Activated T-helper 2 cell treated with anti-CD3 and anti-CD28 coated beads, Interferon-gamma antibody, Interleukin-2, Interleukin-4, amounts not matched to agents 10 μg/mL and 5 μg/mL and 100 μg/mL, durations not matched to agents 14 hours and 24 hours and 36 hours (primary cell): Measurements from ENCODE around the gene VAT1. TPM values are rescaled to one million over a fixed set of nuclear protein-coding genes. Genes with fewer than 3 reads are reported as not detected.
"Not testable (repeated sequence)": the region's sequence is repeated elsewhere in the genome, so short reads cannot be mapped to it uniquely, and the experiment has no call there.

Experiments
- DNase-seq: peaks from one replicate; pipeline ENCODE4 v3.0.0; 2021; ENCODE audit warnings: low spot score
- H3K27ac Mint-ChIP-seq: one replicate; pipeline ENCODE4 v1.8.0; 2021; ENCODE audit warnings: mixed read lengths
- H3K27me3 Mint-ChIP-seq: one replicate; pipeline ENCODE4 v1.8.0; 2021; ENCODE audit warnings: low read depth, mixed read lengths
- H3K36me3 Mint-ChIP-seq: one replicate; pipeline ENCODE4 v1.8.0; 2021; ENCODE audit warnings: low read depth, mixed read lengths
- H3K4me1 Mint-ChIP-seq: one replicate; pipeline ENCODE4 v1.8.0; 2021; ENCODE audit warnings: low read depth, mixed read lengths
- H3K4me3 Mint-ChIP-seq: one replicate; pipeline ENCODE4 v1.8.0; 2021; ENCODE audit warnings: low read depth, mild to moderate bottlenecking, moderate library complexity, mixed read lengths
- H3K9me3 Mint-ChIP-seq: one replicate; pipeline ENCODE4 v1.8.0; 2021; ENCODE audit warnings: mixed read lengths
- intact Hi-C: fragments of 100-400 bp; cut with micrococcal nuclease; formaldehyde crosslinking; loops from one replicate; pipeline ENCODE4 v1.15.1; 2023
- total RNA-seq: library from RNA; stranded (reverse); gene quantifications from 2 replicates; pipeline ENCODE4 v1.2.3, GENCODE V29; 2022

Gene VAT1
- total RNA-seq, 1 donor from 2014 or later = 18.6 TPM

DNA sequence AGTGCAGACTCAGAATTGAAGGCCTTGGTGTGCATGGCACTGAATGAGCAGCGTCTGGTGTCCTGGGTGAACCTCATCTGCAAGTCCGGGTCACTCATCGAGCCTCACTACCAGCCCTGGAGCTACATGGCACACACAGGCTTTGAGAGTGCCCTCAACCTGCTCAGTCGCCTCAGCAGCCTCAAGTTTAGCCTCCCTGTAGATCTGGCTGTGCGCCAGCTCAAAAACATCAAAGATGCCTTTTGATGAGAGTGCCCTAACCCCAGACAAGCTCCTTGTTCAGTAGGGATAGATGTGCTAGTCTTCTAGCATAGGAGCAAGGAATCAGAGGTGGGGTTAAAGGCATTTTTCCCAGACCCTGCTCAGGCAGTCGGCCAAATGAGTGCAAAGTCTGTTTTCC is 30.7 kb downstream of the VAT1 start:
- Mint-ChIP-seq H3K27me3 (no peaks in the 10 kb centered on the region), H3K27ac (no peak overlapping the region), H3K36me3 (peaks cover 78% of the 10 kb centered on the region), H3K4me1 (no peaks in the 10 kb centered on the region), H3K4me3 (no peak overlapping the region), H3K9me3 (no peaks in the 10 kb centered on the region)
- DNase-seq = no peak
- intact Hi-C loops = loop anchor here (10.0 kb wide), 1 partner anchor 417 kb away; the partner anchor contains the start of gene PSMC3IP

DNA sequence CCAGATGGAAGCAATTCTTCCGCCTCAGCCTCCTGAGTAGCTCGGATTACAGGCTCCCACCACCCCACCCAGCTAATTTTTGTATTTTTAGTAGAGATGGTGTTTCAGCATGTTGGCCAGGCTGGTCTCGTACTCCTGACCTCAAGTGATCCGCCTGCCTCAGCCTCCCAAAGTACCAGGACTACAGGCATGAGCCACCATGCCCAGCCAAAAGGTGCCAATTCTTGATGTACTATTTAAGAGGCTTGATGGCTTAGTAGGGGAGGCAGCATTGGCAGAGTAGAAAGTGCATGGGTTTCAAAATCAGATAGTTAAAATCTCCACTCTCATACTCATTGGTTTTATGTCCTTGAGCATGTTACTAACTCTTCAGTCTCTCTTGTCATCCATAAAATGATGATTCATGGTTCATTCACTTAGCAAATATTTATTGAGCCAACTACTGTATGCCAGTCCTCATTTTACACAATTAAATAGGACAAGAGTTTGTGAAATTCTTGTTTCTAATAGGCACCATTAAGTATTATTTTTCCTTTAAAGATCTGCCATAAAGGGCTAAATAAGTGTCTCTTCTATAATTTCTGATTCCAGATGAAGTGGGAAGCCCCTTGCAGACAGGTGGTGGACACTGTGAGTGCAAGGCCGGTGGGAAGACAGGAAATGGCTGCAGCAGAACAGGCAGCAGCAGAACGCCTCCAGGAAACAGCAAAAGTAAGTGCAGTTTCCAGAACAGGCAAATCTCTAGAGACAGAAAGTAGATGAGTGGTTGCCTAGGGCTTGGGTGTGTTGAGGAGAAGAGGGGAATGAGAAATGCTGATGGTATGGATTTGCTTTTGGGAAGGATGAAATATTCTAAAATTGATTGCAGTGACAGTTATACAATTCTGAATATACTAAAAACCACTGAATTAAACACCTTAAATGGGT is 32.2 kb downstream of the VAT1 start:
- Mint-ChIP-seq H3K27ac (no peak overlapping the region), H3K4me1 (peaks cover 7% of the 10 kb centered on the region), H3K4me3 (no peak overlapping the region), H3K9me3 (no peaks in the 10 kb centered on the region), H3K36me3 (peaks cover 83% of the 10 kb centered on the region), H3K27me3 (no peaks in the 10 kb centered on the region)
- DNase-seq = no peak
- intact Hi-C loops = loop anchor here (10.0 kb wide), 1 partner anchor 415 kb away; the partner anchor contains the start of gene PSMC3IP

DNA sequence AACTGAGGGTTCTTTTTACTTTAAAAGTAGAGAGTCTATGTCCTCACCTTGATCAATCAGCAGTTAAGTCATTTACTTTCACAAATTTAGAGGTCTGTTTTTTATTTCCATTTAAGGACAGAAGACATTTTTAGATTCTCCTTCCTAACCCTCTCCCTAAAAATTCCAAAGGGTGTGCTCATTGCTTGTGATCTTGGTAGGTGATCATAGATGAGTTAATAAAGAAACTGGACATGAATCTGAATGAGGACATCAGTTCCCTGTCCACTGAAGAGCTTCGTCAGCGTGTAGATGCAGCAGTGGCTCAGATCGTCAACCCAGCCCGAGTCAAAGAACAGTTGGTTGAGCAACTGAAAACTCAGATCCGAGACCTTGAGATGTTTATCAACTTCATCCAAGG is 33.0 kb downstream of the VAT1 start:
- Mint-ChIP-seq H3K27ac (no peak overlapping the region), H3K4me1 (peaks cover 10% of the 10 kb centered on the region), H3K36me3 (peaks cover 82% of the 10 kb centered on the region), H3K9me3 (no peaks in the 10 kb centered on the region), H3K27me3 (no peaks in the 10 kb centered on the region), H3K4me3 (no peak overlapping the region)
- intact Hi-C loops = no loop called here
- DNase-seq = no peak

DNA sequence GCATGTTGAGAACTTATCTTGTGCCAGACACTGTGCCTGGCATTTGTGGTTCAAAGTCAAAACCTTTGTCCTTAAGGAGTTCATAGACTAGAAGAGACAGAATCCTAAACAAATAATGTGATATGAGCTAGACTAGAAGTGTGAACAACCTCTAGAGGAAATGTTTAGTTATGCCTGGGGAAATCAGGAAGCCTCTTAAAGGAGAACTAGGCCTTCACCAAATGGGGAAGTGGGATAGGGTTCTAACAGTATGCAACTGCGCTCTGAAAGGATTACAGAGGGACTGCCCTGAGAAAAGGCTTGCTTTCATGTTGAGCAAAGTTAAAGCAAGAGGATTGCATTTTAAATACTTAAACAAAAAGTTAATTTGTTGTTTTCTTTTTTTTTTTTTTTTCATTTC is 37.0 kb downstream of the VAT1 start:
- no peak for DNase-seq
- intact Hi-C loops = no loop called here
- no peaks in the 10 kb centered on the region for H3K9me3 Mint-ChIP-seq
- no peak overlapping the region for H3K4me3 Mint-ChIP-seq
- H3K27ac Mint-ChIP-seq = peak overlapping the region; percentile 16
- peaks cover 24% of the 10 kb centered on the region for H3K4me1 Mint-ChIP-seq
- H3K27me3 Mint-ChIP-seq = no peaks in the 10 kb centered on the region
- H3K36me3 Mint-ChIP-seq = peaks cover 69% of the 10 kb centered on the region

DNA sequence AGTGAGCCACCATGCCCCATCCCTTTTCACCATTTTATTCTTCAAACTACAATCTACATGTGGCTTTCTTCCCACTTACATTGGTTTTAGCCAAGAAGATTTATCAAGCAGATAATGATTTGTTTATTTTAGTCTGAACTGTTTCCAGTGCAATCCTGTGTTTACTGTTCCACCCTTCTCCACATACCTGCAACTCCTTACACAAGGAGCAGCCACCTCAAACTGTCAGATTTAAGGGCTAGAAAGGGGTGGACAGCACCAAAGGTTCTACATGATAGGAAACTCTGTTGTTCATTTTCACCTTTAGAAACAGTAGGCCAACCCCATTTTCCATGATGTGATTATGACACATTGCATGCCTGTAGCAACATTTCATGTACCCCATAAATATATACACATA is 39.9 kb downstream of the VAT1 start:
- no peaks in the 10 kb centered on the region for H3K27me3 Mint-ChIP-seq
- intact Hi-C loops = no loop called here

DNA sequence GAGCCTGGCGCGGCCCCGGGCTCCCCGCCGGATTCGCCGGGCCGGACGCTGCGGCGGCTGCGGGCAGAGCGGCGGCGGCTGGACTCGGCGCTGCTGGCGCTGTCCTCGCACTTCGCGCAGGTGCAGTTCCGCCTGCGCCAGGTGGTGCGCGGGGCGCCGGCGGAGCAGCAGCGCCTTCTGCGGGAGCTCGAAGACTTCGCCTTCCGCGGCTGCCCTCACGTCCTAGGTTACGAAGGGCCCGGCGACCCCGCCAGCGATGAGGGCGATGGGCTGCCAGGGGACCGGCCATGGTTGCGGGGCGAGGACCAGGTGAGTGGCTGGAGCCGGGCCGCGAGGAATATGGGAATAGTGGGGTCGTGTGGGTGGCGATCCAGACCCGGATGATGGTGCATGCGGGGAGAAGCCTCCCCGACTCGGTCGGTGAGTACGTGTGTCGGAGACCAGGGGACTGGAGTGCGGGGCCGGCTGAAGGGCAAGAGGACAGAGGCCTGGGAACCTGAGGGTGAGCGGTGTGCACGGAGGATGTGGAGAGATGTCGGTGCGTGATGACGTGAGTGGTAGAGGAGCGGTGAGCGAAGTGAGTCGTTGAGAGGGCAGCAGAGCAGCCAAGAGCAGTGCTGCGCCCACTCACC is 41.3 kb downstream of the VAT1 start:
- H3K36me3 Mint-ChIP-seq = peaks cover 33% of the 10 kb centered on the region
- no peaks in the 10 kb centered on the region for H3K9me3 Mint-ChIP-seq
- intact Hi-C loops = loop anchor here (1.0 to 2.0 kb wide), 2 partner anchors 16 to 17 kb away; partner anchors contain the start of genes AARSD1 and RPL27

More for the DNA sequence above, 39.9 kb downstream of the VAT1 start:
- DNase-seq = no peak
- H3K36me3 Mint-ChIP-seq = peaks cover 40% of the 10 kb centered on the region
- H3K27ac Mint-ChIP-seq = peak overlapping the region; percentile 60
- H3K4me1 Mint-ChIP-seq = peaks cover 28% of the 10 kb centered on the region
- H3K4me3 Mint-ChIP-seq = peak overlapping the region; percentile 98
- no peaks in the 10 kb centered on the region for H3K9me3 Mint-ChIP-seq

DNA sequence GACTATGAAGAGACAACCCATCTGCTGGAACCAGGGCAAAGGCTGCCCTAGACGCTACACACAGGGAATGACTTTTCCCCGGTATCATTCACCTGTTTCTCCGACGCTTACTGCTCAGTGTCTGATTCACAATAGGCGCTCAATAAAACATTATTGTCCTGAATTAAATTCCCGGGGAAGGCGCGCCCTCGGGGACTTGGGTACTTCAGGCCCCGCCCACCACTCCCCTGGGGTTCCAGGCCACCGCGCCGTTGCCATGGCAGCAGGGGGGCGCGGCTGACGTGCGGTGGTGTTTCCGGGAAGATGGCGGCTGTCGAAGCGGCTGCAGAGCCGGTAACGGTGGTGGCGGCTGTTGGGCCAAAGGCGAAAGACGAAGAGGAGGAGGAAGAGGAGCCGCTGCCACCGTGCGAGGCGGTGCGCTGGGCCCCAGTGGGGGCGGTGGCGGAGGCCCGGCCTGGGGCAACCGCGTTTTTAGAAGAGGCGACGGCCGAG is 41.9 kb downstream of the VAT1 start, which contains the start of gene RUNDC1:
TSS of gene RUNDC1 (plus strand) at position 292 of the 492 bp plus-strand sequence. CDS start at position 304, 12 bp downstream.
- DNase-seq = peak; percentile 87
- Mint-ChIP-seq H3K4me3 (peak within 1 kb of the TSS; percentile 99), H3K4me1 (peaks cover 24% of the 10 kb centered on the region), H3K27me3 (no peaks in the 10 kb centered on the region), H3K9me3 (no peaks in the 10 kb centered on the region), H3K36me3 (peaks cover 28% of the 10 kb centered on the region), H3K27ac (peak within 1 kb of the TSS; percentile 96)
- intact Hi-C loops = loop anchor here (2.0 kb wide), 1 partner anchor 16 kb away; the partner anchor contains the start of gene AARSD1

More for the DNA sequence above, 41.3 kb downstream of the VAT1 start:
- H3K4me1 Mint-ChIP-seq = peaks cover 28% of the 10 kb centered on the region
- no peaks in the 10 kb centered on the region for H3K27me3 Mint-ChIP-seq
- peak overlapping the region; percentile 98 for H3K4me3 Mint-ChIP-seq
- DNase-seq = peak; percentile 54
- peak overlapping the region; percentile 96 for H3K27ac Mint-ChIP-seq

DNA sequence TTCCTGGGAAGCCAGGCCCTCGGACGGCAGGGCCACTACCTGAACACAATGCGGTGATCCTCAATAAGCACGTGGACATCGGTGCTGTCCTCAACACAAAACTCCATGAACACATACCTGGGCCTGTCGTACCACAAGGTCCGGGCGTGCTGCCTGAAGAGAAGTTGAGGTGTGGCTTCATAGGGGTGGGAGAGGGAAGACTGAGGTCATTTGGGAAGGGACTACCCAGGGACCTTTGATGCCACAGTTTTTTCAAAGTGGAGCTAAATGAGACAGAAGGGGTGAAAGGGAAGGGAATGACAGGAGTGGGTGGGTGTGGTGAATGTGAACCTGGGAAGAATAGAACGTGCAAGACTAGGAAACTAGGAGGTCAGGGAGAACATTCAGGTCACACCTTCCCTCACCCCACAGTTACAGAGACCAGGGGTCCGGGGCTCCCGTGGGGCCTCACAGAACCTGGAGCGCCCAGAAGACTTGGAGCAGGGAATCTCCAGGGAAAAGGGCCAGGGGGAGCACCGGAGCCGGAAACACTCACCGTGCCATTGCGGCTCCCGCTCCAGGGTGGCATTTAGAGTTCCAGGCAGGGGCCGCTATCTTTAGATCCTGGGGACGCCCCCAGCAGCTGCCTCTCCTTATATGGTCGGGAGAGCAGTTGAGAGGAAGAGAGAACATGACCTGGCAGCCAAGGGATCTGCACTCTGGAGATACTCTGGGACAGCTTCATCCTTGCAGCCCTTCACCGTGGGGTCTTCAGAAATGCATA is 42.5 kb downstream of the VAT1 start, which contains the start of gene PTGES3L:
TSS of gene PTGES3L (minus strand) at position 570 of the 763 bp plus-strand sequence. CDS start at position 543, 27 bp downstream.
- H3K27me3 Mint-ChIP-seq = no peaks in the 10 kb centered on the region
- intact Hi-C loops = loop anchor here (2.0 kb wide), 1 partner anchor 15 kb away; the partner anchor contains the start of gene AARSD1
- H3K9me3 Mint-ChIP-seq = no peaks in the 10 kb centered on the region
- peak within 1 kb of the TSS; percentile 99 for H3K4me3 Mint-ChIP-seq
- peaks cover 22% of the 10 kb centered on the region for H3K36me3 Mint-ChIP-seq
- H3K4me1 Mint-ChIP-seq = peaks cover 21% of the 10 kb centered on the region
- H3K27ac Mint-ChIP-seq = peak within 1 kb of the TSS; percentile 96
- peak; percentile 20 for DNase-seq

DNA sequence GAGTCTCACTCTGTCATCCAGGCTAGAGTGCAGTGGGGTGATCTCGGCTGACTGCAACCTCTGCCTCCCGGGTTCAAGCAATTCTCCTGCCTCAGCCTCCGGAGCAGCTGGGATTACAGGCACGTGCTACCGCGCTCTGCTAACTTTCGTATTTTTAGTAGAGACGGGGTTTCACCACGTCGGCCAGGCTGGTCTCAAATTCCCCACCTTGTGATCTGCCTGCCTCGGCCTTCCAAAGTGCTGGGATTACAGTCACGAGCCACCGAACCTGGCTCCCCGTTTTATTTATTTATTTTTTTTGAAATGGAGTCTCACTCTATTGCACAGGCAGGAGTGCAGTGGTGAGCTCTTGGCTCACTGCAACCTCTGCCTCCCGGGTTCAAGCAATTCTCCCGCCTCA is 46.5 kb downstream of the VAT1 start:
- DNase-seq, H3K9me3 Mint-ChIP-seq, H3K27me3 Mint-ChIP-seq, H3K27ac Mint-ChIP-seq, H3K36me3 Mint-ChIP-seq, intact Hi-C loops, H3K4me1 Mint-ChIP-seq, H3K4me3 Mint-ChIP-seq: not testable (repeated sequence)

DNA sequence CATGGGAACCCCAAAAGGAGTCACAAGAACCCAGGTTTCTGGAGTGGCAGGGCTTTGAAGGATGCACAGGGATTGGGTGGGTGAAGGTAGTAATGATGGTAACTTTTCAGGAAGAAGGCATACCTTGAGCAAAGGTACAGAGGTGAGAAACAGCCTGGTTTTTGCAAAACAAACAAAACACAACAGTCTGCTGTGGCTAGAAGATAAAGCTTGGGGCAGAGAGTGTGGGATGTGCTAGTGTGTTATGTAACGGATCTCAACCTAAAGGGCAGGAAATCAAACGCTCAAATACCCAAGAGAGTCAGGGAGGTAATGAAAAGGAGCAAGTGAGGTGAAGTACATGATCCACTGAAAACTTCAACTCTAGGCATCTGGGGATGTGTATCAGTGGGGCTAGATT is 46.9 kb downstream of the VAT1 start:
- peaks cover under 1% of the 10 kb centered on the region for H3K36me3 Mint-ChIP-seq
- no peaks in the 10 kb centered on the region for H3K27me3 Mint-ChIP-seq
- no peak overlapping the region for H3K4me3 Mint-ChIP-seq
- DNase-seq = no peak
- H3K4me1 Mint-ChIP-seq = peaks cover 4% of the 10 kb centered on the region
- no peaks in the 10 kb centered on the region for H3K9me3 Mint-ChIP-seq
- H3K27ac Mint-ChIP-seq = no peak overlapping the region
- intact Hi-C loops = no loop called here

DNA sequence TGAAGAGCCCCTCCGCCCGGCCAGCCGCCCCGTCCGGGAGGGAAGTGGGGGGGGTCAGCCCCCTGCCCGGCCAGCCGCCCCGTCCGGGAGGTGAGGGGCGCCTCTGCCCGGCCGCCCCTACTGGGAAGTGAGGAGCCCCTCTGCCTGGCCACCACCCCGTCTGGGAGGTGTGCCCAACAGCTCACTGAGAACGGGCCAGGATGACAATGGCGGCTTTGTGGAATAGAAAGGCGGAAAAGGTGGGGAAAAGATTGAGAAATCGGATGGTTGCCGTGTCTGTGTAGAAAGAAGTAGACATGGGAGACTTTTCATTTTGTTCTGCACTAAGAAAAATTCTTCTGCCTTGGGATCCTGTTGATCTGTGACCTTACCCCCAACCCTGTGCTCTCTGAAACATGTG is 48.9 kb downstream of the VAT1 start:
- H3K36me3 Mint-ChIP-seq, H3K4me3 Mint-ChIP-seq, intact Hi-C loops, H3K27ac Mint-ChIP-seq, H3K9me3 Mint-ChIP-seq, H3K27me3 Mint-ChIP-seq, H3K4me1 Mint-ChIP-seq, DNase-seq: not testable (repeated sequence)

DNA sequence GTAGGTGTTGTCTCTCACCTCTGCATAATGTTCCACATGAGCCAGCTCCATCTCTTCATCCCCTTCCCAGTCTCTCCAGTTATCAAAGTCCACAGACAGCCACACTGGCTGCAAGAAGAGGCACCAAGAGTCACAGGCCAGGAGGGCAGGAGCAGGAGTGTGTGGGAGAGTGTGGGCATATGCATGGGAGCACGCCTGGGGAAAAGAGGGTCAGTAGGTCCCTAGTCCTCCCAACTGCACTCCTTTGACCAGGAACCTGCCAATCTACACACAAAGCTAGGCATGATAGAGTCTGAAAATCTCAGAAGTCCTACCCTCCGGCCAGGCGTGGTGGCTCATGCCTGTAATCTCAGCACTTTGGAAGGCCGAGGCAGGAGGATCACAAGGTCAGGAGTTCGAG is 50.6 kb downstream of the VAT1 start:
- intact Hi-C loops = no loop called here
- H3K4me3 Mint-ChIP-seq = no peak overlapping the region
- H3K27ac Mint-ChIP-seq = no peak overlapping the region
- no peak for DNase-seq
- no peaks in the 10 kb centered on the region for H3K9me3 Mint-ChIP-seq
- H3K4me1 Mint-ChIP-seq = no peaks in the 10 kb centered on the region
- H3K36me3 Mint-ChIP-seq = no peaks in the 10 kb centered on the region
- no peaks in the 10 kb centered on the region for H3K27me3 Mint-ChIP-seq
